OCI-LY7 (cell line): ENCODE data around the gene DIAPH1.

ENCODE experiments used
- CTCF ChIP-seq: fragments of 200-600 bp; sonication (generic); conservative IDR thresholded peaks from 2 replicates; pipeline ENCODE4 v1.5.1; 2014; ENCODE audit warnings: mild to moderate bottlenecking, antibody characterized with exemption, low read length, moderate library complexity, mixed read lengths
- EZH2phosphoT487 ChIP-seq: fragments of 200-600 bp; sonication (generic); IDR thresholded peaks from 2 replicates; pipeline ENCODE4 v1.6.1; 2018; ENCODE audit warnings: low read depth, borderline replicate concordance, mild to moderate bottlenecking, mixed run types, antibody characterized with exemption, low read length, moderate library complexity, mixed read lengths

GRCh38 chr5:141507387-141508091 lies 111.3 kb downstream of the DIAPH1 start:
- no peak for TF ChIP-seq CTCF
- no peak for TF ChIP-seq EZH2phosphoT487
